ENCODE data around the gene KANTR. TPM values are rescaled to one million over a fixed set of nuclear protein-coding genes. Genes with fewer than 3 reads are reported as not detected.
A peak's percentile ranks its signal among the peaks of the same experiment; 100 is the strongest.

The KANTR gene
- total RNA-seq = 3.6 TPM
- long read RNA-seq = 0 reads

- DNase-seq (peak; percentile 88), ATAC-seq (ENCODE audit: poor library complexity) (peak; percentile 91)
- intact Hi-C loops (cut with DNase I) = no loop called here
Measured at GRCh38 chrX:53093748-53094581, at the start of gene KANTR. Gene KANTR, plus strand, starts transcription at chrX:53094142. Its CDS starts 30,131 bp downstream, at chrX:53124273.

DNA sequence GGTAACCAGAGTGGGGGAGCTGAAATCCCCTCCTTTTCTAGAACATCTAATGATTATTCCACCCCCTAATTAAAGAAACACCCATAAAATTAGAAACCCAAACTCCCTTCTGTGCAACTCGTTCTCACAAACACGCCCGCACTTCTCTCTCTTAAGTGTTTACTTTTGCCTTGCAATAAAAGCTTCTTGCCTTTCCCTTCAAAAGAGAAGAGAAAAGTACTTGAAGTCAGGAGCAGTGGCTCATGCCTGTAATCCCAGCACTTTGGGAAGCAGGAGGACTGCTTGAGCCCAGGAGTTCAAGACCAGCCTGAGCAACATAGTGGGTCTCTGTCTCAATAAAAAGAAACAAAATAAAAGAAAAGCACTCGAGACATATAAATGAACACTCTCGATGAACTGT lies 48.9 kb upstream of the KANTR start:
- DNase-seq = no peak
- ATAC-seq (ENCODE audit: poor library complexity) = no peak
- intact Hi-C loops (cut with DNase I) = no loop called here

DNA sequence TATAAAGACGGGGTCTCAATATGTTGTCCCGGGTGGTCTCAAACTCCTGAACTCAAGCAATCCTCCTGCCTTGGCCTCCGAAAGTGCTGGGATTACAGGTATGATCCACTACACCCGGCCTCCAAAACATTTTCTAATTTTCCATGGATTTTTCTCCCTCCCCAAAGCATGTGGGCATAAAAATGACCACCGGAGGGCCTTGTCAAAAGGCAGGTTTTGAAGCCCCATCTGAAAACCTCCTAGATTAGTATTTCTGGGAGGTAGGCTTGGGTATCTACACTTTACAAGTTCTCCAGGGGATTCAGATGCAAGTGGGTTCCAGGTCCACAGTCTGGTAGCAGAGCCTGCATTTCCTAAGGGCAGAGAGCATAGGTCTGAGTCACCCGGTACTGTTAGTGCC lies 46.7 kb upstream of the KANTR start:
- DNase-seq (no peak), ATAC-seq (ENCODE audit: poor library complexity) (no peak)
- intact Hi-C loops (cut with DNase I) = no loop called here

GRCh38 chrX:53048169-53049126 lies 45.5 kb upstream of the KANTR start, which contains the start of gene GPR173:
Gene GPR173, plus strand, starts transcription at chrX:53048789. Its CDS starts 27,833 bp downstream, at chrX:53076622.
- intact Hi-C loops (cut with DNase I) = no loop called here
- ATAC-seq (ENCODE audit: poor library complexity) (peak; percentile 93), DNase-seq (peak; percentile 67)

GRCh38 chrX:53049127-53049517 lies 44.8 kb upstream of the KANTR start:
- intact Hi-C loops (cut with DNase I) = no loop called here
- ATAC-seq (ENCODE audit: poor library complexity) (no peak), DNase-seq (no peak)

GRCh38 chrX:53050841-53051240 lies 43.1 kb upstream of the KANTR start:
- ATAC-seq (ENCODE audit: poor library complexity) = no peak
- intact Hi-C loops (cut with DNase I) = no loop called here
- no peak for DNase-seq

DNA sequence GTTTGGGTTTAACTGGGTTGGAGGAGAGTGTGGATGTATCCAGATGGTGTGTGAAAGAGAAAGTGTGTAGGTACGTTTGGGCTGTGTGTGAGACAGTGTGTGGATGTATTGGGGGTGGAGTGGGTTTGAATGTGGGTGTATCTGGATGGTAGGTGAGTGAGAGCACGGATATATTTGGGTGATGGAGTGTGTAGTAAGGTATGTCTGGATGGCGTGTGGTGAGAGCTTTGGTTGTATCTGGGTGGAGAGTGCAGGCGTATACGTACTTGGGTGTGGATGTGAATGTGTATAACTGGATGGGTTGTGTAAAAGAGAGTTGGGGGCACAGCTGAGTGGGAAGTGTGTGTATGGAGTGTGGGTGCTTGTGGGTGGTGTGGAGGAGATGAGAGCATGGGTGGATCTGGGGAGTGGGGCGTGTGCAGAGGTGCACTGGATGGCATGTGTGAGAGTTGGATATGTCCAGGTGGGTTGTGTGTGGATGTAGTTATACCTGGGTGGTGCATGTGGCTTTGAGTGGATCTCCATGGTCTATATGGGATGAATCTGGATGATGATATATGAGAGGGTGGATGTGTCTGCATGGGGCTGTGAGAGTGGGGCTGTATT lies 38.6 kb upstream of the KANTR start:
- no peak for DNase-seq
- intact Hi-C loops (cut with DNase I) = no loop called here
- no peak for ATAC-seq (ENCODE audit: poor library complexity)

- intact Hi-C loops (cut with DNase I) = no loop called here
- ATAC-seq (ENCODE audit: poor library complexity) (no peak), DNase-seq (no peak)
Measured at GRCh38 chrX:53056292-53056691, 37.6 kb upstream of the KANTR start.

GRCh38 chrX:53065104-53065503 lies 28.8 kb upstream of the KANTR start:
- intact Hi-C loops (cut with DNase I) = no loop called here
- DNase-seq = no peak

GRCh38 chrX:53071064-53071463 lies 22.9 kb upstream of the KANTR start:
- intact Hi-C loops (cut with DNase I) = loop anchor here (5.0 kb wide), 1 partner anchor 151 kb away; no protein-coding TSS in a partner anchor
- ATAC-seq (ENCODE audit: poor library complexity) (no peak), DNase-seq (no peak)

More at GRCh38 chrX:53065104-53065503, 28.8 kb upstream of the KANTR start:
- no peak for ATAC-seq (ENCODE audit: poor library complexity)

DNA sequence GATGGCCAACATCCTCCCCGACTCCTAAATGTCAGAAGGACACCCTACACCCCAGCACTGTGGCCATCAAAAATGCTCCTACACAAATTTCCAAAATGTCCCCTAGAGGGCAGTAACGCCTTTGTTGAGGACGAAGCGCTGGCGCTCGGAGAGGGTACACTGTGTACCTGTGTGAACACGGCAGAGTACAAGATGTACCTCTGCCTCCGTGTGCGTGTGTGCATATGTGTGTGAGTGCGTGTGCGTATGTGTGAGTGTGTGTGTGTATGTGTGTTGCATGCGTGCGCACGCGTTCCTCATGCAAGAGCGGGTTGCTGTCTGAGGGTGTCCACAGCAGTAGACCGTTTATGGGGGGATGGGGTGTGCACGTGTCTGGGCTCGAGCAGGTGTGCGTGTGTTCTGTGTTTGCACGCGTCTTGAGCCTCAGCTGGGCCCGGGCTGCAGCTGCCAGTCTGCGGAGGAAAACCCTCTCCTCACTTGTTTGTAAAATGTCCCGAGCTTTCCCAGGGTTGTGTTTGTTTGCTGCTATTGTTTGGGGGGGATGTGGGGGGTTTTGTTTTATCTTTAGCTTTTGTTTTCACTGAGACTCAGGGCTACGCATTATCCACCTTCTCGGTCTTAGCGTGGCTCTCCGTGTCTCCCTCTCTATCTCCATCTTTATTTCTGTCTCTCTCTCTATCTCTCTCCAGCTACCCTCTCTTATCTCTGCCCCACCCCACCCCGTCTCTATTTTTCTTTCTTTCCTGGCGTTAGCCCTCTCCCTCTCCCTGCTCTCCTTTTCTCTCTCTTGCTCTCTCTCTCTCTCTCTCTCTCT lies 22.1 kb upstream of the KANTR start:
- intact Hi-C loops (cut with DNase I) = loop anchor here (5.0 kb wide), 1 partner anchor 150 kb away; no protein-coding TSS in a partner anchor
- DNase-seq = peak; percentile 77
- ATAC-seq (ENCODE audit: poor library complexity) = peak; percentile 90

GRCh38 chrX:53072418-53073114 lies 21.4 kb upstream of the KANTR start:
- DNase-seq = no peak
- ATAC-seq (ENCODE audit: poor library complexity) = no peak
- intact Hi-C loops (cut with DNase I) = loop anchor here (5.0 kb wide), 1 partner anchor 150 kb away; no protein-coding TSS in a partner anchor

GRCh38 chrX:53073115-53073586 lies 20.8 kb upstream of the KANTR start:
- DNase-seq (no peak), ATAC-seq (ENCODE audit: poor library complexity) (no peak)
- intact Hi-C loops (cut with DNase I) = loop anchor here (5.0 kb wide), 1 partner anchor 149 kb away; no protein-coding TSS in a partner anchor

GRCh38 chrX:53075011-53075410 lies 18.9 kb upstream of the KANTR start:
- DNase-seq (no peak), ATAC-seq (ENCODE audit: poor library complexity) (no peak)
- intact Hi-C loops (cut with DNase I) = no loop called here

DNA sequence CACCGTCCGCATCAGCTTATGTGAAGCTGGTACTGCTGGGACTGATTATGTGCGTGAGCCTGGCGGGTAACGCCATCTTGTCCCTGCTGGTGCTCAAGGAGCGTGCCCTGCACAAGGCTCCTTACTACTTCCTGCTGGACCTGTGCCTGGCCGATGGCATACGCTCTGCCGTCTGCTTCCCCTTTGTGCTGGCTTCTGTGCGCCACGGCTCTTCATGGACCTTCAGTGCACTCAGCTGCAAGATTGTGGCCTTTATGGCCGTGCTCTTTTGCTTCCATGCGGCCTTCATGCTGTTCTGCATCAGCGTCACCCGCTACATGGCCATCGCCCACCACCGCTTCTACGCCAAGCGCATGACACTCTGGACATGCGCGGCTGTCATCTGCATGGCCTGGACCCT lies 17.3 kb upstream of the KANTR start:
- intact Hi-C loops (cut with DNase I) = no loop called here
- no peak for ATAC-seq (ENCODE audit: poor library complexity)
- DNase-seq = no peak

DNA sequence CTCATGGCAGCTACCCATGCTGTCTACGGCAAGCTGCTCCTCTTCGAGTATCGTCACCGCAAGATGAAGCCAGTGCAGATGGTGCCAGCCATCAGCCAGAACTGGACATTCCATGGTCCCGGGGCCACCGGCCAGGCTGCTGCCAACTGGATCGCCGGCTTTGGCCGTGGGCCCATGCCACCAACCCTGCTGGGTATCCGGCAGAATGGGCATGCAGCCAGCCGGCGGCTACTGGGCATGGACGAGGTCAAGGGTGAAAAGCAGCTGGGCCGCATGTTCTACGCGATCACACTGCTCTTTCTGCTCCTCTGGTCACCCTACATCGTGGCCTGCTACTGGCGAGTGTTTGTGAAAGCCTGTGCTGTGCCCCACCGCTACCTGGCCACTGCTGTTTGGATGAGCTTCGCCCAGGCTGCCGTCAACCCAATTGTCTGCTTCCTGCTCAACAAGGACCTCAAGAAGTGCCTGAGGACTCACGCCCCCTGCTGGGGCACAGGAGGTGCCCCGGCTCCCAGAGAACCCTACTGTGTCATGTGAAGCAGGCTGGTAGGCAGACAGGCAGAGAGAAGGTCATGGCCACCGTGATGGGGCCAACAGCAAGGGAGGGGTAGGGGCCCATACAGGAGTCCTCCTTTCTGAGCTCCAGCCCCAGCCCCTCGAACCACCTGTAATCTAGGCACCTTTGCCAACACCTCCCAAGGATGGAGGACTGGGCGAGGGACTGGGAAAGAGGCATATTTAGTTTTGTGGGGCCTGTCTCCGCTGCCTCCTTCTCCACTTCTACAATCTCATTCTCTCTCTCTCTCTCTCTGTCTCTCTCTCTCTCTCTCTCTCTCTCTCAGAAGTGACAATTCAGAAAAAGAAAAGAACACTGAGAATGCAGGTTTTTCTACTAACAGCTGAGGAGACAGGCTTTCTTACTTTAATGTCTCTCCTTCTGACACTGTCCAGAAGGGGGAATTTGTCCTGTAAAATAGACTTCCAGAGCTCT lies 16.4 kb upstream of the KANTR start:
- intact Hi-C loops (cut with DNase I) = no loop called here
- no peak for ATAC-seq (ENCODE audit: poor library complexity)
- no peak for DNase-seq

Data from Right ventricle myocardium superior (tissue), 1 donor.